Measurements from ENCODE around the gene PACRG. TPM values are rescaled to one million over a fixed set of nuclear protein-coding genes. Genes with fewer than 3 reads are reported as not detected.

PACRG gene
- total and polyA plus RNA-seq, 2 of the 13 experiments (the other 11 are each of a cell fraction or from before 2014, with no cell fraction given), result 0.13 TPM; not detected in 1

DNA sequence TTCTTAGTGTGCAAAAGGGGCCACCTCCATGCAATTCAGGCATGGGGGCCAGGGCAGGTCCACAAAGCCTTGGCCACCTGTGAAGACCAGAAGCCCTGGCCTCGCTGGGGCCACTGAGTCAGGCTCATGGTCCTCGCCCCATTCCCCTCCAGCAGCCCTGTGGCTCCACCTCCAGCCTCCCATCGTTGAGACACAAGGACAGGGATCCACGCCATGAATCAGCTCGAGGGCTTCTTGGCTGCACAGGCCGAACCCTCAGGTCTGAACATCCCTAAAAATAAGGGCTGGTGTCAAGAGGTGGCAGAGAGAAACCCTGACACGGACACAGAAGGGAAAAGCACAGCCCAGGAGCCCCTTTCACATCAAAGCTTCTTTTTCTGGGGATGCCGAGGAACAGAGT, 618.2 kb downstream of the PACRG start:
- 29% methylated on average over 5 of the region's 8 CpGs for WGBS (ENCODE audit: low lambda C conversion rate)
- no peaks in the 10 kb centered on the region for H3K79me2 ChIP-seq (ENCODE audit: insufficient read depth, low read length)
- in situ Hi-C loops (cut with HindIII; ENCODE audit: extremely low pct_ligation_motif_present, low pct_unique_long_range_greater_than_20kb), result no loop called here

DNA sequence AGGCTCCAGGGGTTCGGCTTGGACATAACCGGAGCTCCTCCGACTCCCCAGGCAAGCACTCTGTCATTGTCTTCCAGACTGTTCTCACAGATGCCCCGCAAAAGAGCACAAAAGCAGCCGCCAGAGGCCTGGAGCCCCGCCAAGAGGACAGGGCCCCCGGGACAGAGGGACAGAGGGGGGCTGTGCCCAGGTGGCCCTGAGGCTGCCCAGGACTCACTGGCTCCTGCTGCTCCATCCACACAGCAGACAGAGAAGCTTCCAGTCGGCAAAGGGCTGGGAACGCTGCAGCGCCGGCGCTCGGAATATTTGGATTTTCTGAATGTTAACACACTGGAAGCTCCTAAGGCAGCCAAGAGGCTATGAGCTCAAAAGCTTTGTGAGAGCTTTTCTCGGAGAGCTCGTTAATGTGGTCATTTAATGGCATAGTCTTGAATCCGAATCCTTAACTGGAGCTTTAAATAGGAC, 618.8 kb downstream of the PACRG start:
- ChIA-PET POLR2A (no interaction called here), CTCF (ENCODE audit: low intra/inter-chr PET ratio, low total read pairs) (no interaction called here)
- no peak overlapping the region for H2AFZ ChIP-seq (ENCODE audit: low read length)
- DNase-seq (ENCODE audit: low spot score) (no peak), ATAC-seq (no peak), FAIRE-seq (no peak)
- in situ Hi-C loops (cut with HindIII; ENCODE audit: extremely low pct_ligation_motif_present, low pct_unique_long_range_greater_than_20kb) (no loop called here), intact Hi-C loops (cut with micrococcal nuclease; ENCODE audit: unreplicated experiment) (no loop called here)
- no peaks in the 10 kb centered on the region for H4K20me1 ChIP-seq (ENCODE audit: insufficient read depth, low read length)
- H3K4me2 ChIP-seq (ENCODE audit: low read depth, low read length), result no peak overlapping the region
- 53% methylated on average over 7 of the region's 16 CpGs for WGBS (ENCODE audit: low lambda C conversion rate)
- no peaks in the 10 kb centered on the region for H3K4me1 ChIP-seq (ENCODE audit: insufficient read depth, low read length)
- no peak overlapping the region for H3K9ac ChIP-seq (ENCODE audit: insufficient read depth, low read depth, low read length)
- H3K9me3 ChIP-seq (ENCODE audit: low read length), result no peaks in the 10 kb centered on the region
- no peak overlapping the region for H3K4me3 ChIP-seq (replicated peaks in 1 of 3; ENCODE audit: insufficient read depth in 1 of 3, low read depth in 2 of 3, low read length in 3 of 3)
- BruUV-seq (replicated peaks), result no TSS peak
- peaks cover 0 to 53% of the 10 kb centered on the region in 2 experiments; a peak in 3 of 5 replicates for H3K27me3 ChIP-seq (ENCODE audit: control insufficient read depth in 1 of 2, insufficient read depth in 2 of 2, low read length in 2 of 2)
- H3K79me2 ChIP-seq (ENCODE audit: insufficient read depth, low read length), result no peaks in the 10 kb centered on the region
- H3K36me3 ChIP-seq (replicated peaks in 1 of 2; ENCODE audit: control insufficient read depth in 1 of 2, insufficient read depth in 2 of 2, low read length in 2 of 2), result no peaks in the 10 kb centered on the region
- H3K27ac ChIP-seq (ENCODE audit: extremely low read length, insufficient read depth, low read length), result no peak overlapping the region
- TF ChIP-seq PAWR (CRISPR knock-in tag; IDR thresholded peaks at IDR 0.05; ENCODE audit: borderline replicate concordance) (no peak), ARNT (IDR thresholded peaks at IDR 0.05) (no peak), JDP2 (CRISPR knock-in tag; IDR thresholded peaks at IDR 0.05; ENCODE audit: borderline replicate concordance) (no peak), KDM5B (CRISPR knock-in tag; IDR thresholded peaks at IDR 0.05; ENCODE audit: borderline replicate concordance) (no peak), ZFP36 (IDR thresholded peaks at IDR 0.05; ENCODE audit: borderline replicate concordance, low read depth, low read length, partially characterized antibody) (no peak), TRIM24 (CRISPR knock-in tag; IDR thresholded peaks at IDR 0.05) (no peak), ZNF33A (CRISPR knock-in tag; IDR thresholded peaks at IDR 0.05; ENCODE audit: borderline replicate concordance) (no peak), SYNCRIP (IDR thresholded peaks at IDR 0.05; ENCODE audit: insufficient read depth, low read depth, low read length) (no peak)
- TF ChIP-seq, protein P1, sequence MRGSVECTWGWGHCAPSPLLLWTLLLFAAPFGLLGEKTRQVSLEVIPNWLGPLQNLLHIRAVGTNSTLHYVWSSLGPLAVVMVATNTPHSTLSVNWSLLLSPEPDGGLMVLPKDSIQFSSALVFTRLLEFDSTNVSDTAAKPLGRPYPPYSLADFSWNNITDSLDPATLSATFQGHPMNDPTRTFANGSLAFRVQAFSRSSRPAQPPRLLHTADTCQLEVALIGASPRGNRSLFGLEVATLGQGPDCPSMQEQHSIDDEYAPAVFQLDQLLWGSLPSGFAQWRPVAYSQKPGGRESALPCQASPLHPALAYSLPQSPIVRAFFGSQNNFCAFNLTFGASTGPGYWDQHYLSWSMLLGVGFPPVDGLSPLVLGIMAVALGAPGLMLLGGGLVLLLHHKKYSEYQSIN (CRISPR knock-in tag; IDR thresholded peaks at IDR 0.05; ENCODE audit: borderline replicate concordance), result no peak
- TF ChIP-seq, protein P2, sequence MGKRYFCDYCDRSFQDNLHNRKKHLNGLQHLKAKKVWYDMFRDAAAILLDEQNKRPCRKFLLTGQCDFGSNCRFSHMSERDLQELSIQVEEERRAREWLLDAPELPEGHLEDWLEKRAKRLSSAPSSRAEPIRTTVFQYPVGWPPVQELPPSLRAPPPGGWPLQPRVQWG (CRISPR knock-in tag; IDR thresholded peaks at IDR 0.05; ENCODE audit: borderline replicate concordance, low read depth), result no peak
- TF ChIP-seq, protein P3, sequence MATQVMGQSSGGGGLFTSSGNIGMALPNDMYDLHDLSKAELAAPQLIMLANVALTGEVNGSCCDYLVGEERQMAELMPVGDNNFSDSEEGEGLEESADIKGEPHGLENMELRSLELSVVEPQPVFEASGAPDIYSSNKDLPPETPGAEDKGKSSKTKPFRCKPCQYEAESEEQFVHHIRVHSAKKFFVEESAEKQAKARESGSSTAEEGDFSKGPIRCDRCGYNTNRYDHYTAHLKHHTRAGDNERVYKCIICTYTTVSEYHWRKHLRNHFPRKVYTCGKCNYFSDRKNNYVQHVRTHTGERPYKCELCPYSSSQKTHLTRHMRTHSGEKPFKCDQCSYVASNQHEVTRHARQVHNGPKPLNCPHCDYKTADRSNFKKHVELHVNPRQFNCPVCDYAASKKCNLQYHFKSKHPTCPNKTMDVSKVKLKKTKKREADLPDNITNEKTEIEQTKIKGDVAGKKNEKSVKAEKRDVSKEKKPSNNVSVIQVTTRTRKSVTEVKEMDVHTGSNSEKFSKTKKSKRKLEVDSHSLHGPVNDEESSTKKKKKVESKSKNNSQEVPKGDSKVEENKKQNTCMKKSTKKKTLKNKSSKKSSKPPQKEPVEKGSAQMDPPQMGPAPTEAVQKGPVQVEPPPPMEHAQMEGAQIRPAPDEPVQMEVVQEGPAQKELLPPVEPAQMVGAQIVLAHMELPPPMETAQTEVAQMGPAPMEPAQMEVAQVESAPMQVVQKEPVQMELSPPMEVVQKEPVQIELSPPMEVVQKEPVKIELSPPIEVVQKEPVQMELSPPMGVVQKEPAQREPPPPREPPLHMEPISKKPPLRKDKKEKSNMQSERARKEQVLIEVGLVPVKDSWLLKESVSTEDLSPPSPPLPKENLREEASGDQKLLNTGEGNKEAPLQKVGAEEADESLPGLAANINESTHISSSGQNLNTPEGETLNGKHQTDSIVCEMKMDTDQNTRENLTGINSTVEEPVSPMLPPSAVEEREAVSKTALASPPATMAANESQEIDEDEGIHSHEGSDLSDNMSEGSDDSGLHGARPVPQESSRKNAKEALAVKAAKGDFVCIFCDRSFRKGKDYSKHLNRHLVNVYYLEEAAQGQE (IDR thresholded peaks at IDR 0.05; ENCODE audit: borderline replicate concordance in 1 of 2, low read depth in 1 of 2, low read length in 2 of 2), result no peak

More for the DNA sequence above, 618.2 kb downstream of the PACRG start:
- no peak for FAIRE-seq
- no peak for DNase-seq (ENCODE audit: low spot score)
- intact Hi-C loops (cut with micrococcal nuclease; ENCODE audit: unreplicated experiment), result no loop called here
- ChIA-PET POLR2A (no interaction called here), CTCF (ENCODE audit: low intra/inter-chr PET ratio, low total read pairs) (no interaction called here)
- ATAC-seq, result no peak
- no peaks in the 10 kb centered on the region for H3K36me3 ChIP-seq (replicated peaks in 1 of 2; ENCODE audit: control insufficient read depth in 1 of 2, insufficient read depth in 2 of 2, low read length in 2 of 2)
- no peaks in the 10 kb centered on the region for H4K20me1 ChIP-seq (ENCODE audit: insufficient read depth, low read length)
- no peak overlapping the region for H3K27ac ChIP-seq (ENCODE audit: extremely low read length, insufficient read depth, low read length)
- no peak overlapping the region for H2AFZ ChIP-seq (ENCODE audit: low read length)
- no peaks in the 10 kb centered on the region for H3K4me1 ChIP-seq (ENCODE audit: insufficient read depth, low read length)
- H3K9ac ChIP-seq (ENCODE audit: insufficient read depth, low read depth, low read length), result no peak overlapping the region
- H3K4me3 ChIP-seq (replicated peaks in 1 of 3; ENCODE audit: insufficient read depth in 1 of 3, low read depth in 2 of 3, low read length in 3 of 3), result no peak overlapping the region
- BruUV-seq (replicated peaks), result no TSS peak
- H3K27me3 ChIP-seq (ENCODE audit: control insufficient read depth in 1 of 2, insufficient read depth in 2 of 2, low read length in 2 of 2), result peaks cover 0 to 49% of the 10 kb centered on the region in 2 experiments; a peak in 3 of 5 replicates
- no peak for TF ChIP-seq ZNF382 (CRISPR knock-in tag; IDR thresholded peaks at IDR 0.05; ENCODE audit: borderline replicate concordance)
- H3K4me2 ChIP-seq (ENCODE audit: low read depth, low read length), result no peak overlapping the region
- no peaks in the 10 kb centered on the region for H3K9me3 ChIP-seq (ENCODE audit: low read length)
